Gastroesophageal sphincter (tissue), 4 donors: ENCODE measurements around the gene NFKBIZ. TPM values are rescaled to one million over a fixed set of nuclear protein-coding genes. Genes with fewer than 3 reads are reported as not detected.
A peak's percentile ranks its signal among the peaks of the same experiment; 100 is the strongest.

Experiments used
- ATAC-seq: fragments of 150-250 bp; one replicate; pipeline ENCODE4 v1.9.1; 2016; ENCODE audit warnings: mild to moderate bottlenecking, moderate library complexity
- H3K27ac ChIP-seq, 4 donors: fragments of 200-600 bp; sonication (generic) in 3 of 4; 1 replicate in 3 of 4; 2 replicates in 1 of 4; pipeline ENCODE4 v1.5.1; 2016 to 2019
- H3K27me3 ChIP-seq: fragments of 200-600 bp; sonication (generic); one replicate; pipeline ENCODE4 v1.5.1; 2019
- H3K36me3 ChIP-seq, 2 donors: fragments of 200-600 bp; sonication (generic); one replicate each; pipeline ENCODE4 v1.5.1; 2019; ENCODE audit warnings: control low read depth in 1 of 2
- H3K4me1 ChIP-seq, 3 donors: fragments of 200-600 bp; sonication (generic); 1 replicate in 2 of 3; 2 replicates in 1 of 3; pipeline ENCODE4 v1.5.1; 2016 to 2019; ENCODE audit warnings: control low read depth in 2 of 3
- H3K4me3 ChIP-seq, 2 donors: fragments of 200-600 bp; sonication (generic); one replicate each; pipeline ENCODE4 v1.5.1; 2019; ENCODE audit warnings: mild to moderate bottlenecking in 1 of 2, moderate library complexity in 1 of 2
- H3K9me3 ChIP-seq, 3 donors: fragments of 200-600 bp; sonication (generic); one replicate each; pipeline ENCODE4 v1.5.1; 2017 to 2019; ENCODE audit warnings: control low read depth in 2 of 3
- EP300 ChIP-seq: sonication (generic); formaldehyde crosslinking; IDR thresholded peaks from one replicate; pipeline ENCODE4 v1.6.1; 2017; ENCODE audit warnings: antibody characterized with exemption, mild to moderate bottlenecking
- POLR2A ChIP-seq, 2 donors: fragments of 450-650 bp; IDR thresholded peaks; one replicate each; pipeline ENCODE4 v1.6.1; 2017; ENCODE audit warnings: antibody characterized with exemption in 2 of 2, mild to moderate bottlenecking in 2 of 2, moderate library complexity in 1 of 2
- POLR2AphosphoS5 ChIP-seq: sonication (generic); formaldehyde crosslinking; IDR thresholded peaks from one replicate; pipeline ENCODE4 v1.6.1; 2017; ENCODE audit warnings: antibody characterized with exemption
- WGBS, 2 donors: methylation state at CpG; one replicate each; pipeline ENCODE4 v1.1.5; 2018; ENCODE audit warnings: low coverage in 1 of 2; 5-methylcytosine and 5-hydroxymethylcytosine counted together
- total RNA-seq, 4 donors: library from RNA; depleted of rRNA; stranded (reverse); fragments of >200 nt; gene quantifications; one replicate each; pipeline ENCODE4 v1.1.0, GENCODE V29; 2016
- TF ChIP-seq, protein P1 (sequence below), 4 experiments: fragments of 200-600 bp in 2 of 4; fragments of 450-650 bp in 2 of 4; sonication (generic) in 1 of 4; IDR thresholded peaks; one replicate each; pipeline ENCODE4 v1.5.1; 2017 to 2019; ENCODE audit warnings: antibody characterized with exemption in 4 of 4, mild to moderate bottlenecking in 2 of 4, moderate library complexity in 2 of 4

NFKBIZ gene
- total RNA-seq, 4 donors from 2014 or later = 27.3 to 87.0 (median 51.9) TPM

DNA sequence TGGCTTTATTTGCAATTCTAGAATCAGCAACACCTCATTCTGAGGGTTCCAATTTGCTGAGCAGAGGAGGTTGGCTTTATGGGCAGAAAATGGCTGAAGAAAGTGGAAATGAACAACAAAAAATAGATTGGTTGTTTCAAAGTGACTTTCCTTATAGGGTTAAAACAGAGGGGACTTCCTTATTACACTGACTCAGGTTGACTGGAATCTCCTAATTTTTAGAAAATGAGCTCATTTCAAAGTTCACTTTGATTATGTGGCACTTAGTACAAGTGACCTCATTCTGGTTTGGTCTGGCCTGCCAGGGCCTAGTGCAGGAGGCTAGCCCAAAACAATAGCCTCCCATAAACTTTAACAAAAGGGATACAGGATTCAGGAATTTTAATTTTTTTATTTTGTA lies 41.4 kb downstream of the NFKBIZ start:
- H3K27ac ChIP-seq = no peak overlapping the region
- no peak for TF ChIP-seq POLR2AphosphoS5
- TF ChIP-seq, protein P1, sequence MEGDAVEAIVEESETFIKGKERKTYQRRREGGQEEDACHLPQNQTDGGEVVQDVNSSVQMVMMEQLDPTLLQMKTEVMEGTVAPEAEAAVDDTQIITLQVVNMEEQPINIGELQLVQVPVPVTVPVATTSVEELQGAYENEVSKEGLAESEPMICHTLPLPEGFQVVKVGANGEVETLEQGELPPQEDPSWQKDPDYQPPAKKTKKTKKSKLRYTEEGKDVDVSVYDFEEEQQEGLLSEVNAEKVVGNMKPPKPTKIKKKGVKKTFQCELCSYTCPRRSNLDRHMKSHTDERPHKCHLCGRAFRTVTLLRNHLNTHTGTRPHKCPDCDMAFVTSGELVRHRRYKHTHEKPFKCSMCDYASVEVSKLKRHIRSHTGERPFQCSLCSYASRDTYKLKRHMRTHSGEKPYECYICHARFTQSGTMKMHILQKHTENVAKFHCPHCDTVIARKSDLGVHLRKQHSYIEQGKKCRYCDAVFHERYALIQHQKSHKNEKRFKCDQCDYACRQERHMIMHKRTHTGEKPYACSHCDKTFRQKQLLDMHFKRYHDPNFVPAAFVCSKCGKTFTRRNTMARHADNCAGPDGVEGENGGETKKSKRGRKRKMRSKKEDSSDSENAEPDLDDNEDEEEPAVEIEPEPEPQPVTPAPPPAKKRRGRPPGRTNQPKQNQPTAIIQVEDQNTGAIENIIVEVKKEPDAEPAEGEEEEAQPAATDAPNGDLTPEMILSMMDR (IDR thresholded peaks at IDR 0.05) = no peak
- no peak for TF ChIP-seq EP300
- H3K36me3 ChIP-seq = no peaks in the 10 kb centered on the region
- no peaks in the 10 kb centered on the region for H3K9me3 ChIP-seq
- ATAC-seq = no peak
- no peak overlapping the region for H3K4me3 ChIP-seq
- no peaks in the 10 kb centered on the region for H3K27me3 ChIP-seq
- H3K4me1 ChIP-seq = peaks cover 0 to 12% (median 3%) of the 10 kb centered on the region in 3 donors

- 90 to 100% methylated on average over 1 of the region's 1 CpG for WGBS, 2 donors
- TF ChIP-seq POLR2A (IDR thresholded peaks at IDR 0.05) (no peak), EP300 (no peak), POLR2AphosphoS5 (no peak)
- peaks cover 0 to 12% (median 3%) of the 10 kb centered on the region in 3 donors for H3K4me1 ChIP-seq
These were observed 43.3 kb downstream of the NFKBIZ start for GRCh38 chr3:101892648-101893047.

GRCh38 chr3:101896083-101896757 lies 46.9 kb downstream of the NFKBIZ start:
- H3K9me3 ChIP-seq = no peaks in the 10 kb centered on the region
- TF ChIP-seq, protein P1 (IDR thresholded peaks at IDR 0.05) = no peak
- TF ChIP-seq POLR2AphosphoS5 (no peak), EP300 (no peak)
- H3K27me3 ChIP-seq = no peaks in the 10 kb centered on the region
- H3K4me3 ChIP-seq = no peak overlapping the region
- no peak overlapping the region for H3K27ac ChIP-seq
- 94 to 100% methylated on average over 2 of the region's 2 CpGs for WGBS, 2 donors
- H3K36me3 ChIP-seq = no peaks in the 10 kb centered on the region
- no peak for ATAC-seq
- no peaks in the 10 kb centered on the region for H3K4me1 ChIP-seq

More at GRCh38 chr3:101892648-101893047, 43.3 kb downstream of the NFKBIZ start:
- Histone ChIP-seq H3K27me3 (no peaks in the 10 kb centered on the region), H3K9me3 (no peaks in the 10 kb centered on the region), H3K4me3 (no peak overlapping the region), H3K27ac (no peak overlapping the region), H3K36me3 (no peaks in the 10 kb centered on the region)
- ATAC-seq = no peak

DNA sequence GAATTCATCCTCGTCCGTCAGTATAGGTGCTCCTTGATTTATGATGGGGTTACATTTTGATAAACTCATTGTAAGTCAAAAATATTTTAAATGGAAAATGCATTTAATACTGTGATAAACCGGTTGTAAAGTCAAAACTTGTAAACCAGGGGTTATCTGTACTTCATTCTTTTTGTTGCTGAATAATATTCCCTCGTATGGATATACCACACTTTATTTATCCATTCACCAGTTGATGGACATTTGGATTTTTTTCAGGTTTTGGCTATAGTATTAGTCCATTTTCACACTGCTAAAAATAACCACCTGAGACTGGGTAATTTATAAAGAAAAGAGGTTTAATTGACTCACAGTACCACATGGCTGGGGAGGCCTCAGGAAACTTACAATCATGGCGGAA lies 47.7 kb downstream of the NFKBIZ start:
- 91 to 100% methylated on average over 4 to 5 of the region's 5 CpGs for WGBS, 2 donors
- ATAC-seq = no peak
- no peaks in the 10 kb centered on the region for H3K4me1 ChIP-seq
- TF ChIP-seq EP300 (no peak), POLR2A (IDR thresholded peaks at IDR 0.05) (no peak), POLR2AphosphoS5 (no peak)
- TF ChIP-seq, protein P1 (IDR thresholded peaks at IDR 0.05) = no peak
- no peaks in the 10 kb centered on the region for H3K9me3 ChIP-seq
- no peak overlapping the region for H3K4me3 ChIP-seq
- no peak overlapping the region for H3K27ac ChIP-seq
- H3K36me3 ChIP-seq = no peaks in the 10 kb centered on the region
- H3K27me3 ChIP-seq = no peaks in the 10 kb centered on the region

DNA sequence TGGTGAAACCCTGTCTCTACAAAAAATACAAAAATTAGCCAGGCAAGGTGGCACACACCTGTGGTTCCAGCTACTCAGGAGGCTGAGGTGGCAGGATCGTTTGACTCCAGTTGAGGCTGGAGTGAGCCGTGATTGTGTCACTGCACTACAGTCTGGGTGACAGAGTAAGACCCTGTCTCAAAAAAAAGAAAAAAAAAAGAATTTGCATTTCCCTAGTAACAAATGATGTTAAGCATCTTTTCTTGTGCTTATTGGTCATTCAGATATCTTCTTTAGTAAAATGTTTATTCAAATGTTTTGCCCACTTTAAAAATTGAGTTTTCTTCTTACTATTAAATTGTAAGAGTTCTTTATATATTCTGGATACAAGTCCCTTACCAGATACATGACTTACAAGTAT lies 48.7 kb downstream of the NFKBIZ start:
- H3K27ac ChIP-seq = no peak overlapping the region
- no peaks in the 10 kb centered on the region for H3K27me3 ChIP-seq
- no peaks in the 10 kb centered on the region for H3K36me3 ChIP-seq
- ATAC-seq = no peak
- H3K4me3 ChIP-seq = no peak overlapping the region
- TF ChIP-seq POLR2A (IDR thresholded peaks at IDR 0.05) (no peak), POLR2AphosphoS5 (no peak)
- no peaks in the 10 kb centered on the region for H3K4me1 ChIP-seq
- 100% methylated on average over 2 of the region's 2 CpGs for WGBS, 2 donors
- no peaks in the 10 kb centered on the region for H3K9me3 ChIP-seq

DNA sequence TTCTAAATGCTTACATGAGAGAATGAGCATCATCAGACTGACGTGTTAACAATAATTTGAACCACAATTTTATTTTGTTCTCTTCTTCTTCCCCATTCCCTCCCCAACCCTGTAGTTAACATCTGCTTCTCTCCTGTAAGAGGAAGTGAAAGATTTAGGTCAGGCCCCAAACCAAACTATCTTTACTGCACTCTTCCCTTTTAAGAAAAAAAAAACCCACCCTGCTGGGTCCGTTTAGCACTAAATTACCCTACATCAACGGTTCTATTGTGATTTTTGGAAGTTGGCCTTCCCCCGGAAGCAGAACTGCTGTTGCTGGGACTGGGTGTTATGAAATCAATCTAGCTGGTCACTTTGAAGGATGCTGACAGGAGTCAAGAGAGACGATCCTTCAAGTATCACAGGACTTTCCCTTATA lies 49.4 kb downstream of the NFKBIZ start:
- no peaks in the 10 kb centered on the region for H3K4me1 ChIP-seq
- H3K27me3 ChIP-seq = no peaks in the 10 kb centered on the region
- no peaks in the 10 kb centered on the region for H3K36me3 ChIP-seq
- WGBS, 2 donors = 55 to 61% methylated on average over 4 to 5 of the region's 5 CpGs
- no peaks in the 10 kb centered on the region for H3K9me3 ChIP-seq
- TF ChIP-seq POLR2AphosphoS5 (no peak), EP300 (no peak), POLR2A (IDR thresholded peaks at IDR 0.05) (no peak)
- TF ChIP-seq, protein P1 (IDR thresholded peaks at IDR 0.05) = no peak
- no peak overlapping the region for H3K27ac ChIP-seq
- ATAC-seq = peak; percentile 36
- no peak overlapping the region for H3K4me3 ChIP-seq
